ENCODE measurements around the gene CCBE1.

CCBE1 gene

GRCh38 chr18:59383851-59384250, 313.4 kb downstream of the CCBE1 start:
- TF ChIP-seq TAF1 (IDR thresholded peaks at IDR 0.05; ENCODE audit: borderline replicate concordance, low read depth, low read length) (no peak), POLR2A (IDR thresholded peaks at IDR 0.05; ENCODE audit: low read depth, low read length) (no peak), POLR2AphosphoS5 (IDR thresholded peaks at IDR 0.05; ENCODE audit: low read depth, low read length) (no peak)
- DNase-seq (ENCODE audit: insufficient read length) = no peak
- no peak for FAIRE-seq

GRCh38 chr18:59382383-59382782, 314.8 kb downstream of the CCBE1 start:
- FAIRE-seq (no peak), DNase-seq (ENCODE audit: insufficient read length) (no peak)
- no peak for TF ChIP-seq POLR2A (IDR thresholded peaks at IDR 0.05; ENCODE audit: low read depth, low read length)
- TF ChIP-seq POLR2AphosphoS5 (IDR thresholded peaks at IDR 0.05; ENCODE audit: low read depth, low read length) = no peak
- no peak for TF ChIP-seq TAF1 (IDR thresholded peaks at IDR 0.05; ENCODE audit: borderline replicate concordance, low read depth, low read length)

- TF ChIP-seq TAF1 (IDR thresholded peaks at IDR 0.05; ENCODE audit: borderline replicate concordance, low read depth, low read length) = no peak
- no peak for TF ChIP-seq POLR2AphosphoS5 (IDR thresholded peaks at IDR 0.05; ENCODE audit: low read depth, low read length)
- TF ChIP-seq POLR2A (IDR thresholded peaks at IDR 0.05; ENCODE audit: low read depth, low read length) = no peak
- FAIRE-seq (no peak), DNase-seq (ENCODE audit: insufficient read length) (no peak)
Observed at GRCh38 chr18:59381949-59382348, 315.3 kb downstream of the CCBE1 start.

Data from GM12892 (cell line).